GM12801 (cell line): ENCODE measurements around the gene TMCC1.

ENCODE experiments used
- TF ChIP-seq, protein P1 (sequence below): IDR thresholded peaks from one replicate; pipeline ENCODE4 v1.5.1; 2011; ENCODE audit warnings: control low read depth; ENCODE audit not compliant: insufficient read length; ENCODE audit errors: extremely low read depth

TMCC1 gene

DNA sequence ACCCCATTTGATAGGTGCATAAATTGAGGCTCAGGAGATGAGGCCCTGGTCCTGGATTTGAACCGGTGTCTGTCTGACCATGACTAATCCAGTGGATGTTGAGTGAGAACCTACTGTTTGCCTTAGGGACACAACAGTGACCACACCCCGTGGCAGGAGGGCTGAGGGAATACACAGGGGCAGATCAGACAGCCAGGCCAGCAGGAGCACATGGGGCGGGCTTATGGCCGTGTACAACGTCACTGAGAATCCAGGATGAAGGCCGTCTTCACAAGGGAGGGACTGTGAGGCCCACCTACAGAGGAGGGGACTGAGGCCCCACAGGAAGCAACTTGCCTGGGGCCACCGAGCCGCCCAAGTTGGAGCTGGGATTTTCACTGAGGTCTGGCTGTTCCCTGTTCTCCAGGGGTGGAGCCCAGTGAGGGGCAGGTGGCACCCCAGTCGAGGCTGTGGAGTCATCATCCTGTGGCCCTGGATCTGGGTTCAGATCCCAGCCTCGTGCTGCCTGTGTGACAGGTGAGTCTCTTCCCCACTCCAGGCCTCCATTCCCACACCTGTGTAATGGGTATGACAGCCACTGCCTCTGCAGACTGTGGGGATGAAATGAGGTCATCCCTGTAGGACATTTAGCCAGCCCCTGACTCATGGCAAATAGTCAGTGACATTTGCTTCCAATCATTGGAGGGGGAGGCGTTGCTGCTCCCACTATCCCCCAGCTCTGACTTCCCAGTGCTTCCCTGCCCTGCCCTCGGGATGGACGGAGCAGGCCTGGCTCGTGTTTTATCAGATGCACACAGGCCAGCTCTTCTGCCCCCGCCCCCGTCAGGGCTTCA is 280.8 kb downstream of the TMCC1 start:
- TF ChIP-seq, protein P1, sequence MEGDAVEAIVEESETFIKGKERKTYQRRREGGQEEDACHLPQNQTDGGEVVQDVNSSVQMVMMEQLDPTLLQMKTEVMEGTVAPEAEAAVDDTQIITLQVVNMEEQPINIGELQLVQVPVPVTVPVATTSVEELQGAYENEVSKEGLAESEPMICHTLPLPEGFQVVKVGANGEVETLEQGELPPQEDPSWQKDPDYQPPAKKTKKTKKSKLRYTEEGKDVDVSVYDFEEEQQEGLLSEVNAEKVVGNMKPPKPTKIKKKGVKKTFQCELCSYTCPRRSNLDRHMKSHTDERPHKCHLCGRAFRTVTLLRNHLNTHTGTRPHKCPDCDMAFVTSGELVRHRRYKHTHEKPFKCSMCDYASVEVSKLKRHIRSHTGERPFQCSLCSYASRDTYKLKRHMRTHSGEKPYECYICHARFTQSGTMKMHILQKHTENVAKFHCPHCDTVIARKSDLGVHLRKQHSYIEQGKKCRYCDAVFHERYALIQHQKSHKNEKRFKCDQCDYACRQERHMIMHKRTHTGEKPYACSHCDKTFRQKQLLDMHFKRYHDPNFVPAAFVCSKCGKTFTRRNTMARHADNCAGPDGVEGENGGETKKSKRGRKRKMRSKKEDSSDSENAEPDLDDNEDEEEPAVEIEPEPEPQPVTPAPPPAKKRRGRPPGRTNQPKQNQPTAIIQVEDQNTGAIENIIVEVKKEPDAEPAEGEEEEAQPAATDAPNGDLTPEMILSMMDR, result no peak

DNA sequence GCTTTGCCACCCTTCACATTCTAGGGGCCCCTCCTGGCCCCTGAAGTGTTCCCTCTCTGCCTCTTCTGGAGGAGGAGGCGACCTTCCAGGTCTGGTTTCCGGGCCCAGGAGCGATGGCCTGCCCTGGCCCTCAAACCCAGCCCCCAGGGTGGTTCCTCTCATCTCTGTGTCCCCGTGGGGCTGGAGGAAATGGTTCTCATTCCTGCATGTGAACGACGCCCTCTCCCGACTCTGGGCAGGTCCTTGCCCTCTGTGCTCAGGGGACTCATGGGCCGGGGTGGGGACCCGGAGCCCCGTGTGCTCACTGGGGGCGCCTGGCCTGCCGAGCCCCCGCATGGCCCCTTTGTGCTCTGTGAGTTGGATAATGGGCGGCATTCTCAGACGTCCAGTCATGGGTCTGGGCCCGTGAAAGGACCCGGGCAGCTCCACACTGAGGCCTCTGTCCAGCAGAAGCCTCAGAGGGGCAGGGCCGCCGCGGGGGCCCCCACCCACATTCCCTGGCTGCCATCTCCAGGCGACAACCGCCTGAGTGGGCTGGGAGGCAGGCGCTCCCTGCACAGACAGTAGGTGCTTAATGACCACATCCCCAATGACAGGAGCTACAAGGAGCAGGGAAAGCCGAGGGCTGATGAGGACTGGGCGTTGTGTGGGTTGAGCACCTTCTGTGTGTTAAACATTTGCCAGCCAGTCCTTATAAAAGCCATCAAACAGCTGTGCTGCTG is 281.5 kb downstream of the TMCC1 start:
- TF ChIP-seq, protein P1, result no peak

DNA sequence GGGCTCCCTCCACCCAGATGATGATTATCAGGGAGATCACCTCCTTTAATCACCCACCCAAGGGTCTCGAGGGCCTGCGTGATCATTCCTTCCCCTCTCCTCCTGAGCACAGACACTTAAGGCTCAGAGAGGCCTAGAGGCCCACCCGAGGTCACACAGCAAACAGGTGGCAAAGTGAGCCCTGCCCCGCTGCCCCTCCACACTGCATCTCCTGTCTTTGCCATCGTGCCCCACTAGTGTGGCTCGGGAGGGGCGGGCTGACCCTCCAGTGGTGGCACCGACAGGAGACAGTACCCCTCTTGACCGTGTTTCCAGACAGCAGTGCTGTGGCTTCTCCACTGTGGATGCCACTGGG is 282.1 kb downstream of the TMCC1 start:
- TF ChIP-seq, protein P1, result no peak

DNA sequence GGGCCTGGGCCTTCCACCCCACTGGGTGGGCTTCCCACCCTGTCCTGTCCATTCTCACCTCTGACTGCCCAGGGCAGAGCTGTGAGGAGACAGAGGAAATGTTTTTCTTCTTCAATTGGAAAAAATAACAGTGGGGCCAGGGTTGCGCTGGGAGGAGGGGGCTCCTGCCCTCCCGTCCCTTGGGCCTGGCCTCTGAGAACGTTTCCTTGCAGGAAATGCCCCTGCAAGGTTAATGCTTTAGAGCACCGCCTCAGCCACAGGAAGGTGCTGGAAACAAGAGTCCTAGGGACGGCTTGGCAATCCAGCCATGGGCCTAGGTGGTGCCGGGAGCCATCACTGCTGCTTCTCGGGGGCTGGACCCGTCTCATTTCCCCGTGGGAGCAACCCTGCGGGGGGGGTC is 283.2 kb downstream of the TMCC1 start:
- TF ChIP-seq, protein P1, result no peak

DNA sequence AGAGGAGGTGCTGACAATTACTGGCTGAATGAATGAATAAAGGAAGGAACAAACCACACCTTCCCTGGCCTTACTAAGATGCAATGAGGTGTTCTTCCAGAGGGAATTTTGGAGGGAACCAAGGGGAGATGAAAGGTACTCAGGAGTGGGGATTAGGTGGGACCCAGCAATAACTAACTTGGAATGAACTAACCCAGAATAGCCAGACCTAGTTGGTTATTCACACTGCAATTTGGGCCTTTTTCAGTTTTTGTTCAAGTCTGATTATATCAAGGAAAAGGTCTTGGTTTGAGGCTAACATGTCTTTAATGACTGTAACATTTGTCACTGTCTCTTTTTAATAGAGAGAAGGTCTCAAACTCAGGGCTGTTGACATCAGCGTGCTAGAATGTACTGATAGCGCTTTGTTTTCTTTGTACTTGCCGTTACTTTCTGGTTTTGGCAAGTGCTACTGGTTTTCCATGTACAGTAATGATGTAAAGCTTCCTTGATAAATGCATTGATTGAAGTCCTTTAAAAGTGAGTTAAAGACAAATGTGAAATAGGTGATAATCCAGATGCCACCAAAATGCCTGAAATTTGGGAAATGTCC is 283.8 kb downstream of the TMCC1 start:
- TF ChIP-seq, protein P1, result no peak

DNA sequence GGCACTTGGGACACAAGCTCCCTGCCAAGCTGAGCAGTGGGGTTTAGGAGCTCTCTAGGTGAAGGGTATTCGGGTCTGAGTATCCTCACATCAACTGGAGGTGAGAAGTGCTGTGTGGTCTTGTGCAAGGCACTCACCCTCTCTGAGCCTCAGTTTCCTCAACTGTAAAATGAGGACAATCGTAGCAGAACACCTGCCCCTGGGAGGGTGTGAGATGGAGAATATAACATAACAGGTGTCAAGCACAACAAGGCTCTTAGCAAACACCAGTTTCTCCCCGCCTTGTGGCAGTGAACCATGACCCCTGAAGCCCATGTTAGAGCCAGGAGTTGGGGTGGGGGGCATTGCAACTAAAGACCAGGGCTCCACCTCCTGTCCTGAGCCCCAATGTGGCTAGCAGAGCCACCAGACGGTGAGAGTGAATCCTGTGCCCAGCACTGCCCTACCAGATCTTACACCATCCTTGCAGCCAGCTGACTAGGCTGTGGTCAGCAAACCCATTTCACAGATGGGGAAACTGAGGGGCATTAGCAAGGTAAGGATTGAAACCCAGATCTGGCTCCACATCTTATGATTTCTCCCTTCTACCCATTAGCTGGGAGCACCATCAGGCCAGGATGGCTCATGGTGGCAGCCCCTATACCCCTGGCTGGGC is 284.4 kb downstream of the TMCC1 start:
- TF ChIP-seq, protein P1, result no peak
